Measurements from ENCODE around the gene SPTB. TPM values are rescaled to one million over a fixed set of nuclear protein-coding genes. Genes with fewer than 3 reads are reported as not detected.

Gene SPTB
- under 0.01 TPM in 2 replicates for total RNA-seq

GRCh38 chr14:64879635-64880220 is at the start of gene SPTB:
SPTB (minus strand) TSS chr14:64879907; CDS start chr14:64823094, 56,813 bp downstream.

GRCh38 chr14:64914237-64915028 is 34.7 kb upstream of the SPTB start, which contains the start of gene CHURC1:
CHURC1 (plus strand) TSS chr14:64914455; CDS start chr14:64914496, 41 bp downstream.

GRCh38 chr14:64704143-64704742 is 175.5 kb downstream of the SPTB start, which contains the start of gene PLEKHG3:
PLEKHG3 (plus strand) TSS chr14:64704424; CDS start chr14:64727632, 23,208 bp downstream.

Other genes with a start within 250 kb of the SPTB start
- 3.5 and 5.4 TPM in 2 replicates for gene PLEKHG3, start 175.5 kb downstream of the SPTB start, total RNA-seq
- 36.8 and 87.4 TPM in 2 replicates for gene CHURC1, start 34.5 kb upstream of the SPTB start, total RNA-seq
- gene GPX2, start 62.8 kb upstream of the SPTB start, total RNA-seq, result not detected in 2 replicates
- gene RAB15, start 92.4 kb upstream of the SPTB start, total RNA-seq, result 1.7 TPM in 2 replicates
- gene FNTB, start 107.0 kb upstream of the SPTB start, total RNA-seq, result 11.8 and 15.1 TPM in 2 replicates
- gene MAX, start 222.6 kb upstream of the SPTB start, total RNA-seq, result 32.4 and 49.7 TPM in 2 replicates